GM12864 (cell line): ENCODE measurements around the gene ADCY4.
"Not testable (repeated sequence)": the region's sequence is repeated elsewhere in the genome, so short reads cannot be mapped to it uniquely, and the experiment has no call there.

Experiments
- DNase-seq: peaks from one replicate; pipeline ENCODE4 v3.0.0-alpha.2; 2011; ENCODE audit warnings: low read depth
- H3K4me3 ChIP-seq: 2 replicates; pipeline ENCODE4 v1.5.1; 2011; ENCODE audit warnings: mild to moderate bottlenecking, low read depth, low read length, control low read depth
- CTCF ChIP-seq: IDR thresholded peaks from 2 replicates; pipeline ENCODE4 v1.5.1; 2011; ENCODE audit warnings: low read depth, mild to moderate bottlenecking, moderate library complexity, low read length, control low read depth, inconsistent platforms; ENCODE audit errors: missing control alignments

Gene ADCY4

GRCh38 chr14:24378327-24378726 lies 43.5 kb upstream of the ADCY4 start:
- H3K4me3 ChIP-seq = no peak overlapping the region
- no peak for DNase-seq
- TF ChIP-seq CTCF = no peak

- no peak for TF ChIP-seq CTCF
- DNase-seq = no peak
- no peak overlapping the region for H3K4me3 ChIP-seq
These were observed 42.8 kb upstream of the ADCY4 start for GRCh38 chr14:24377657-24378056.

- no peak for TF ChIP-seq CTCF
- no peak for DNase-seq
These were observed 42.3 kb upstream of the ADCY4 start for GRCh38 chr14:24377126-24377525.

GRCh38 chr14:24376448-24377070 lies 41.7 kb upstream of the ADCY4 start:
- no peak for DNase-seq
- no peak for TF ChIP-seq CTCF
- no peak overlapping the region for H3K4me3 ChIP-seq

More at GRCh38 chr14:24377126-24377525, 42.3 kb upstream of the ADCY4 start:
- H3K4me3 ChIP-seq = no peak overlapping the region

GRCh38 chr14:24372701-24373416 lies 38.0 kb upstream of the ADCY4 start:
- H3K4me3 ChIP-seq = no peak overlapping the region
- TF ChIP-seq CTCF = no peak
- no peak for DNase-seq

GRCh38 chr14:24371605-24372004 lies 36.7 kb upstream of the ADCY4 start:
- not testable (repeated sequence) for H3K4me3 ChIP-seq, DNase-seq

- DNase-seq = no peak
- no peak overlapping the region for H3K4me3 ChIP-seq
- no peak for TF ChIP-seq CTCF
These were observed 35.9 kb upstream of the ADCY4 start for GRCh38 chr14:24370748-24371147.
